Activated CD8-positive, alpha-beta memory T cell treated with anti-CD3 and anti-CD28 coated beads for 4 hours (primary cell): ENCODE measurements around the gene NFKBIB.
"Not testable (repeated sequence)": the region's sequence is repeated elsewhere in the genome, so short reads cannot be mapped to it uniquely, and the experiment has no call there.

Source experiments
- DNase-seq, 2 donors: peaks; one replicate each; pipeline ENCODE4 v3.0.0-alpha.2; 2020; ENCODE audit warnings: low read depth in 2 of 2

Gene NFKBIB

DNA sequence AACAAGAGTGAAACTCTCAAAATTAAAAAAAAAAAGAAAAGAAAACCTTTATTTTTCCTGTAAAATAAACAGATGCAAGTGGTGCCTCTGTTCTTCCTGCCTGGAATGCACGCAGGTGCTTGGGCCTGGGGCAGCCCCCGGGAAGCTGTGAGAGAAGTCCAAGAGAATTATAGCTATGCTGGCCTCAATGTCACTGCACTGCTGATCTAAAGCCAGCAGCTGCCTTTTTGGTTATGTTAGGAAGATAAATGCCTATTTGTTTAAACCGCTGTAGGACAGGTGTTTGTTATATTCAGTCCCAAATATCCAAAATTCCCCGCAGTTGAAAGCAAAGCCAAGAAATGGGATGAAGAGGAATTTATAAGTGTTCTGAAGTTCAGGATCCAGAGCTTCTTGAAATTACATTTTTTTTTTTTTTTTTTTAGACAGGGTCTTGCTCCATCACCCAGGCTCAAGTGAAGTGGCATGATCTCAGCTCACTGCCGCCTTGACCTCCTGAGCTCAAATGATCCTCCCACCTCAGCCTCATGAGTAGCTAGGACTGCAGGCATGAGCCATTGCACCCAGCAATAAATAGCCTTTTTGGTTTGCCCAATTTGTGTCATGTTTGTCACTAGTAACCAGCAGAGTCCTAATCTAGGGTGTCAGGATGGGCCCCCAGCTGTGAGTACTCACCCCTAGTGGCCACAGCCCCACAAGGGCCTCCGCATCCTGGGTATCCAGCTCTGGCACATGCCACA lies 23.9 kb upstream of the NFKBIB start:
- DNase-seq = no peak

DNA sequence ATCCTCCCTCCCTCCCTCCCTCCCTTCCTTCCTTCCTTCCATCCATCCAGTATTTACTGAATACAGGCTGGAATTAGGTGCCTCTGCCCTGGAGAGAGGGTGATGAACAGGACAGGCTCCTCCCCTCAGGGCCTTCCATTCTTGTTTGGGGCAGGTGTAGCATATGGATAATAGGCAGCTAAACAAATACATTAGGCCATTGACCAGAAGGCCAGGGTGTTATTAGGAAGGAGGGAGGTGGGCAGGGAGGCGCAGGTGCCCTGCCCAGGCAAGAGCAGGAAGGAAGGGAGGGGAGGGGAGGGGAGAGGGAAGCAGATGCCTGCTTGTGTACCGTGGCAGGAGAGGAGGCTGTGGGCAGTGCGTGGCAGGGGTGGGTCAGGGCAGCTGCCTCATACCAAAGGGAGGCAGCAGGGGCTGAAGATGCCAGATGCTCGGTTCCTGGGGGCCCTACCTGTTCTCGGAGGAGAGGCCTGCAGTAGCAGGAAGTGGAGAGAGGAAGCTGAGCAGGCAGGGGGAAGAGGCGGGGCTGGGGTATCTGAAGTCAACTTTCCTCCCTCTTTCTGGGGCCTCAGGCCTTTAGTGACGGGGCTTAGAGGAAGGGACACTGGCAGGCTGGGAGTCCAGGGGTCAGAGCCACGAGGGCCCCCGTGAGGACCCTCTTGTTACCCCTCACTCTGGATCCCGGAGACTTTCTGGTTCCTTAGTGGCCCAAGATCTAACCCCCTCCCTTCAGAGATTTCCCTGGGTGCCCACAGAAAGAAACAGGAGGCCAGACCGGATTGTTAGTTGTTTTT lies 21.8 kb upstream of the NFKBIB start, which contains the start of gene RINL:
TSS of gene RINL (minus strand) at position 495 of the 794 bp plus-strand sequence. CDS start 1,533 bp downstream, outside the sequence.
- DNase-seq = peak in 1 of 2 donors; percentile 40

DNA sequence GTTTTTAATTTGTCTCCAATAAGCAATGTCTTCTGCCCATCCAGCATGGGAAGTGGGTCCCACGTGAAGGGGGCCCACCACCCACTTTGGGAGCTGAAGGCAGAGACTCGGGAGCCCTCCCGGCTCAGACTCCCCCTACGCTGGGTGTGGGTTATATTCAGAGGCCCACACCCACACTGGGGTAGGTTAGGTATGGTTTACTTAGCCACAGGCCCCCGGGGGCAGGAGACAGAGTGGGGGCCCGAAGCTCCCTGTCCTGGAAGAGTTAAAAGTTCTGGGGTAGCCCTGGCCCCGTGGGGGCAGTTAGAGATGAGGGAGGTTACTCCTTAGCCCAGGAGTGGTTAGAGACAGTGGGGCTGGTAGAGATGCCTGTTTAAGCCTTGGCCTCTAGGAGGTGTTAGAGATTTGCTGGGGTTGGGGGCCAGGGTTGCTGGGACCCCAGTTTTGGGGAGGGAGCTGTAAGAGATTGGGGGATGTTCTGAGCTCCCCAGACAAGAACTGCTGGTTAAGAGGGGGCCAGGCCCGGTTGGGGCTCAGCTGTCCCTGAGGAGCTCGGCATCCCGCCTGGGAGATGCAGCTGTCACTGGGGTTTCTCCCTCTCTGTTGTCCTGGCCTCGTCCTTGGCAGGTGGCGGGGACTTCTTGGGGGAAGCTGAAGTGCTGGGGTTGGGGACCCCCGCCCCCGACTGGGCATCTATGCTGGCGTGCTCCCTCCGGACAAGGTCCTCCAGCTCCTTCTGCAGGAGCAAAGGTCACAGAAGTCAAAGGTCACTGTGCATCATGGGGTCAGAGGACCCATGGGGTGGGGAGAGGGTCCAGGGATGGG lies 21.0 kb upstream of the NFKBIB start:
- no peak for DNase-seq

DNA sequence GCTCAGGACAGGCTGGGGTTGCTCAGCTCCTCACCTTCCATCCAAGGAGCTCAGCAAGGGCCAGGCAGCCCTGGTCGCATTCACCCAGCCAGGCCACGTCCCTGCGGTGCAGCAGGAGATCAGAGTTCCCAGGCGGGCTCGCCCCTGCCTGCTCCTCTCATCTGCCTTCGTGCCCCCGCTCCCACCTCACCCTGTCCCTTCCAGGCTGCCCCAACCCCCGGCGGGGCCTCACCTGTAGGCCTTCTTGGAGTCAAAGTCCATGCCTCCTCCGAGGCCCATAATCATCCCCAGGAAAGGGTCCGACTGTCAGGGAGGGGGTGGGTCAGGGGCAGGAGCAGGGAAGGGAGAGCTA lies 20.4 kb upstream of the NFKBIB start:
- DNase-seq = no peak

DNA sequence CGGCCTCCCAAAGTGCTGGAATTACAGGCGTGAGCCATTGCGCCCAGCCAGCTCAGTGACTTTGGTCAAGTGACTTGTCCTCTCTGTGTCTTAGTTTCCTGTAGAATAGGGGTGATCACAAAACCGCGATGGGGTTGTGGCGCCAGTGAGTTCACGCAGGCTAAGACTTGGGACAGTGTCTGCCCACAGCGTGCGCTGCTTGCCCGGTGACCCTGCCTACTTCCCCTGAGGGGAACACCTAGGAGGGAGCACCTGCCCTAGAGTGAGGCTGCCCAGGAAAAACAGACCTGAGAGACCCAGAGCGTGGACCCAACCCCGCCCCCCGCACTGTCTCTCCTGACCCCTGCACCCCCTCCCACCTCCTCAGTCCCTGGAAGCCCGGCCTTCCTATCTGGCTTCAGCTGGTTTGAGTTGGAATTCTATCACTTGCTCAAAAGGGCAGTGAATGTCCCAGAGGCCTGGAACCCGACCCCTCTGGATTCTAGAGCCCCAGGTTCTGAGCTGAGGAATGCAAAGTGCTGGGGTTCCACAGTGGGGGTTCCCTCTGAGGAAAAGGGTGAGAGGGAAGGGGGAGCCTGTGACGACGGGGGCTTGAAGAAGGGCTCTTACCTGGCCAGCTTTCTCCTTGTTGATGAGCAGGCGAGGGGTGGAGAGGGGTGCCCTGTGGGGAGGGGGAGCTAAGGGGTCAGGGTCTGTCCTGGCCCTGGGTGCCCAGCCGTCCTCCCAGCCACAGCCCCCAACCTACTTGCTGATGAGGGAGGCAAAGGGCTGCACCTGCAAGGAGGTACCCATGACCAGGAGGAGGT lies 19.5 kb upstream of the NFKBIB start:
- no peak for DNase-seq

DNA sequence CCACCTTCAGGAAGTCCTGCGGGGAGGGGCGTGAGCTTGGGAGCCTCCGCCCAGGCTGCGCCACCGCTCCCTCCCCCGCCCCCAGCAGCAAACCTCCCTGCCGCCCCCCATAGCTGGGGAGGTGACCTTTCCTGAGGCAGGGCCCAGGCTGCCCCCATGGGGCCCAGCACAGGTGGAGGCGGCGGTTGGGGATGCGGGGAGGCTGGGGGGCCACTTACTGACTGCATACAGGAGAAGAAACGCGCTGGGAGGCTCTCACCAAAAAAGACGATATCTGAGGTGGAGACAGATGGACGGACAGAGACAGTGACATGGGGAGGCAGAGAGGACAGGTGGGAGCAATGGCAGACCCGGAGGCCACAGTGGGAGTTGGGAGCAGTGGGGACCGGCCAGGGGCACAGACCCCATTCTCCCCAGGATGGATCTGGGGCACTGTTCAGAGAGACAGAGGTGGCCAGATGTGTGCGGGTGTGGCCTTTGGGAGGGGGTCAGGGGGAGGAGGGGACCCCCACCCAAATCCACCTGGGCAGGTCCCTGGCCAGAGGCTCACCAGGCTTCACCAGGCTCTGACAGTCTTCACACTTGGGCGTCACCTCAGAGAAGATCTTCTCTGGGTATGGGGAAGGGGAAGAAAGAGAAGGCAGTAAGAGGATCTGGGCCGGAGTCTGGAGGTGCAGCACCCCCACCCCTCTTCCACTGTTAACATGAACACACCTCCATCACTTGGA lies 18.7 kb upstream of the NFKBIB start:
- DNase-seq = no peak

DNA sequence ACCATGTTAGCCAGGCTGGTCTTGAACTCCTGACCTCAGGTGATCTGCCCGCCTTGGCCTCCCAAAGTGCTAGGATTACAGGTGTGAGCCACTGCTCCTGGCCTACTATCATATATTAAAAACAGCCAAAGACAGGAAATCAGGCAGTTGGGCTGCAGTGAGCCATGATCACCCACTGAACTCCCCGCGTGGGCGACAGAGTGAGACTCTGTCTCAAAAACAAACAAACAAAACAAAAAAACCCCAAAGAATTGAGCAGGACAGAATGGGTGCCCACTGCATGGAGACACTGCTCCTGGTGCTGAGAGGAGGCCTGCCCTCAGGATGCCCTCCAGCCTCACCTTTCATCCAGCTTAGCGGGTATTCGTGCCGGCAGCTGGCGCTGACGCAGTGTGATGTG lies 16.5 kb upstream of the NFKBIB start:
- no peak for DNase-seq

DNA sequence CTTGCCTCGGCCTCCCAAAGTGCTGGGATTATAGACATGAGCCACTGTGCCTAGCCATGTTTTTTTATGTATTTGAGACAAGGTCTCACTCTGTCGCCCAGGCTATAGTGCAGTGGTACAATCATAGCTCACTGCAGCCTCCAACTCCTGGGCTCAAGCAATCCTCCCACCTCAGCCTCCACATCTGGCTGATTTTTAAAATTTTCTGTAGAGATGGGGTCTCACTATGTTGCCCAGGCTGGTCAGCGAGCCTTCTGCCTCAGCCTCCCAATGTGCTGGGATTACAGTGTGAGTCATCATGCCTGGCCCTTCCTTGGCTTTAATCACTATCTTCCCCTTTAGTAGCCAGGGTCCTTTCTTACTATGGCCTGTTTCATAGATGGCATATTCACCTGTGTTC lies 15.1 kb upstream of the NFKBIB start:
- not testable (repeated sequence) for DNase-seq

DNA sequence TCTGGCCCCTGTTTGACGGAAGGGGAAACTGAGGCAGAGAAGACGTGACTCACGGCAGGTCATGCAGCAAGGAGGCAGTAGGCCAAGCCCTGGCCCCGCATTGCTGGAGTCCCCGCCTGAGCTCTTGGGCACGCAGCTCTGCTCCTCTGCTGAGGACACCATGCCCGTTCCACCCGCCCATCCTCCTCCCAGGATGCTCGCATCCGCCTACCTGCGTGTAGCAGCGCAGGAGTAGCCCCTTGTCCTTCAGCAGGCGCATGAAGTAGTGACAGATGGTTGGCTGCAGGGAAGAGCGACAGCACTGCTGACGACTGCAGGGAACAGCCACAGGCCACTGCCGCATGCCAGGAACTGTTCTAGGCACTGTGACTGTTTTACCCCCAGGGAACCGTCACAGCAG lies 10.9 kb upstream of the NFKBIB start:
- DNase-seq = no peak

DNA sequence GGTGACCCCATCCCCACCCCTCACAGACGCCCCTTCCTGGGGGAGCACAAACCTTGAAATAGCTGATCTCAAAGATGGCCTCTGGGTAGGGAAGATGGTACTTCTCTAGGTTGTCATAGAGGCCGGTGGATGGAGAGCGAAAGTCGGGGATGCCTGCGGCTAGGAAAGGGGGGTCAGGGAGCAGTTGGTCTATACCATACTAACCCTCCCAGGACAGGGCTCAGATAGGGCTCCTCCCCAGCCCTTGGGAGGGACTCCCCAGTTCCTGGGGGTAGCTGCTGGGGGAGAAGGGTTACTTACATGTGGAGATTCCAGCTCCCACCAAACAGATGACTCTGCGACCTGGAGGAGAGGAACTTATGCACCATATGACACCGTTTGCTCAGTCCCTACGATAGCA lies 10.0 kb upstream of the NFKBIB start:
- no peak for DNase-seq

DNA sequence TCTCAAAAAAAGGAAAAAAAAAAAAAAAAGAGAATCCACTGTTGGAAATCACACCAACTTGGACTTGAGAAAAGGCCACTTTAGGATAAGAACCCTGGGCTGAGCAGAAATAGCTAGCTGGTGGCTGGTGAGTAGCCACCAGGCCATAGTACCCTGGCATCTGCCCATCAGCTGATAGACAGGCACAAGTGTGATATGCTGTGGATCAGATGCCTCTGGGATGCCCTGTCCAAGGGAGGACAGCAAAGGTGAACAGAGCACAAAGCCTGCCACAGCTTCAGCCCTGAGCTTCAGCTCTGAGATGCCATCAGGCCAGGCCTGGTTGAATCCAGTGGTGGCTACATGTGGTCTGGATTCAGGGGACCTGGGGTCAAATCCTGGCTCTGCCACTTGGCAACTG lies 9.1 kb upstream of the NFKBIB start:
- DNase-seq = no peak

DNA sequence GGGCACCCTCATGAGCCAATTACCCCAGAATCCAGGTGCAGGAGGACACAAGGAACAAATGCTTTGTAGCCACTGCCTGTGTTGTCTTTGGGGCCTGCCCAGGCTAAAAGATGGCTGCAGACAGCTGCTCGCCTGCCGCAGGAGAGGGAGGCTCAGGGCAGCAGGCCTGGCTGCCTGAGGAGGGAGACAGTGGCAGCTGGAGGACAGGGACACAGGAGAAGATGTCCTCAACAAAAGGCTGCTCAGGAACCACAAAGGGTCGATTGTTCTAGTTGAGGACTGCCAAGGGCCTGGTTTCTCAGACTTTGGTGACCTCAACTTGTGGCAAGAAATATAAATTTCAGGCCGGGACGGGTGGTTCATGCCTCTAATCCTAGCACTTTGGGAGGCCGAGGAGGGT lies 8.0 kb upstream of the NFKBIB start:
- no peak for DNase-seq

DNA sequence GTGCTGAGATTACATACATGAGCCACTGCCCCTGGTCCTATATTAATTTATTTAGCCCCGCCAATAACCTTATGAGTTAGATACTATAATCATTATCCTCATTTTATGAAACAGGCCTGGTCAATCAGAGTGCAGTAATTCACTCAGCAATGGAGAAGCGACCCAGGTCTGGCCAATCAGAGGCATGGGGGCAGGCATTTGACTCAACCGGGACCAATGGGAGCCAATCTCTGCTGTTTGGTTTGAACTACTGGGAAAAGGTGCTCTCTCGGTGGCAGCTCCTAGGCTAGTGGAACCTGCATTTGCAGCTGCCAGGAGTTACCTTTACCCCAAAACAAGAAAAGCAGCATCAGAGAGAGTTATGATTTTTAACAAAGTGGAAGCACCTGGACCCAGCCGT lies 6.9 kb upstream of the NFKBIB start:
- no peak for DNase-seq

DNA sequence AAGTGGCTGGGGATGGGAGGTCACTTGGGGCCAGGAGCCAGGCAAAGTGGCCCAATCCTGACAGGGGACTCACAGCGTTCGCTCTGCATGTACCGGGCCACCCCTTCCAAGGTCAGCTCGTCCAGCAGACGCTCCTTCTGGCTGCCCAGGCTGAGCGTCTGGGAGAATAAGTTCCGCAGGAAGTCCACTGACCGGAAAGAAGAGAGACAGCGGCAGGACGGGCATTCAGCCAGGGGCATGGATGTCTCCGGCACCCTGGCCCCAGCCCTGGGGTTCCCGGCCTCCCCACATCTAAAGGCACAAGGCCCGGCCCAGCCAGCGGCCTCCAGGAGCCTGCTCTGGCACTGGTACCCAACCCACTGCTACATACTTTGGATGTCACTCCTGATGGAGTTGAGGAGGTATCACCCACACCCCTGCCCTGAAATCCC lies 6.4 kb upstream of the NFKBIB start:
- DNase-seq = no peak

DNA sequence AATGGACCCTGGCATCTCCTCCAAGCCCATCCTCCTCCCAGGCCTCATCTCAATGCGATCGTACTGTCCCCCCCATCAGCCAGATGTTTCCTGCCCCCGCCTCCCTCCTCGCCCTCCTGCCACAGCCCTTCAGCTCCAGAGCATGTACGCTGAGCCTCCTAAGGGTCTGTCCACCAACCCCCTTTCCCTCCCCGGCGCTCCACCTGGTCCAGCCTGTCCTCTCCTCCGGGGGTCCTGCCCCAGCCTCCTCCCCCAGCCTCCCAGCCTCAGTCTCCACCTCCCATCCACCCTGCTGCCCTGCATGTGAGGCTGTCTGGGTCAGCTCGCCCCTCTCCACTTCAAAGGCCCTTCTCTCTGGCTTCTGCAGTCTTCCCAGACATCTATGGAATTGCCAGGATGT lies 4.8 kb upstream of the NFKBIB start:
- no peak for DNase-seq

DNA sequence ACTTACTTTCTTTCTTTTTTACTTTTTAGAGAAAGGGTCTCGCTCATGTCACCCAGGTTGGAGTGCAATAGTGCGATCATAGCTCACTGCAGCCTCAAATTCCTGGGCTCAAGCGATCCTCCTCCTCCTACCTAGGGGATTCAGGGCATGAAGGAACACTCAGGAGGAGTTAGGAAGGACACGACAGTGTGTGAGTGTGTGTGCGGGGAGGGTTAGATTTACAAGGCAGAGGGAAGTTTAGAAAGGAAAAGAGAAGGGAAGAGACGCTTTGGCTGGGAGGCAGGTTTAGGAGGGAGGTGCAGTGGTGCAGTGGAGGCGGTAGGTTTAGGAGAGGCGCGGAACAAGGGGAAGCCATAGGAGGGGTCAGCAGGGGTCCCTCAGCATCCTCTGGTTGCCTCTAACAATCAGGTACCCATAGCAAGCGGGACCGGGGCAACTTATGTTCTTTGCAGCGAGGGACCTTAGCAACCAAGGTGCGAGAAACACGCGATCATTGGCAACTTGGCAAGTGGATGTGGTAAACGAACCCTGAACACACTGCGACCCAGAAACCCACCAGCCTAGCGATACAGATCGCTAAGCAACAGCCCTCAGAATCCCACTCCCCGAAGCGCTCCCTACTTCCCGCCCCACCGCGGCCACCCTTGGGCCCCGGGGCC lies 852 bp upstream of the NFKBIB start:
- no peak for DNase-seq

DNA sequence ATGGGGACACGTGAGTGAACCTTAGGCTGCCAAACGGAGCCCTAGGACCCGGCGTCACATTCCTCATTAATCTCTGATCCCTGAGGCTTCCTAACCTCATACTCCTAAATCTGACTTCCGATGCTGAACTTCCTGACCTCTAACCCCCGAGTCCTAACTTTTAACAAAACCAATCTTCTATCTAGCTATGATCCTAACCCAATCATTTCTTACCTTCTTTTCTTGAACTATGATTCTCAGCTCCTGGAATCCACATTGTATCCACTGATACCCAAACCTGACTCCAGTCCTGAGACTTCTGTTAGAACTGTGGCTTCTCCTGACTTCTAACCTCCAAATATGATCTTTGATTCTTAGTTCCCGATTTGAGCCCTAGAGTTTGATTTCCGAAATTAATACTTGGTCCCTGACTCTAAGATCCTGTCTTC lies 447 bp downstream of the NFKBIB start:
- no peak for DNase-seq

DNA sequence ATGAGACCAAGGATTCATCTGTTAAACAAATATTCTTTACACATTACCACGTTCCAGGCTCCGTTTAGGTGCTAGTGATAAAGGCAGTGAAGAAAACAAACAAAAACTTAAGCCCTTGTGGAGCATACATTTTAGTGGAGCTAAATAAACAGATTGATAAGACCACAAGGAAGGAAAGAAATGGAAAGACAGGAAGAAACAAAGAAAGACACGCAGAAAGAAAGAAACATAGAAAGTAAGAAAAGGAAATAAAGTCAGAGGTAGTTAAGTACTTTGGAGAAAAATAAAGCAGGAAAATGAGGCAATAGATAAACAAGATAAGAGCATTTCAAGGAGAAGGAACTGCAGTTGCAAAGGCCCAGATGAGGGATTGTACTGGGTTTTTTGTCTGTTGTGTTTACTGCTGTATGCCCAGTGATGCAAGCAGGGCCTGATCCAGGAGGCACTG lies 998 bp downstream of the NFKBIB start:
- DNase-seq = no peak

DNA sequence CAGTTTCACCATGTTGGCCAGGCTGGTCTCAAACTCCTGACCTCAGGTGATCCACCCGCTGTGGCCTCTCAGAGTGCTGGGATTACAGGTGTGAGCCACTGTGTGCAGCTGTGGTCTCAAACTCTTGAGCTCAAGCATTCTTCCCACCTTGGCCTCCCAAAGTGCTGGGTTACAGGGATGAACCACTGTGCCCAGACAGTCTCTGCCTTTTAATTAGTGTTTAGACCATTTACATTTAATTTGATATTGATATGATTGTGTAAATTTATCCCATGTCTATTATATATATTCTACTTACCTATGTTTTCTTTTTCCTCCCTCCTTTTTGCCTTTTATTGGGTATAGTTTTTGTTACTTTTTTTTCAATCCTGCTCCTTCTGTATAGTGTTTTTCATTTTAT lies 1.9 kb downstream of the NFKBIB start:
- DNase-seq = no peak
